GM19193 (cell line): Measurements from ENCODE around the gene BTBD9.

Experiments
- POLR2A ChIP-seq: IDR thresholded peaks from 4 replicates; pipeline ENCODE4 v1.6.1; 2011; ENCODE audit not compliant: insufficient read depth, insufficient read length; ENCODE audit errors: extremely low read depth

The BTBD9 gene

GRCh38 chr6:38271081-38271480, 368.6 kb downstream of the BTBD9 start:
- TF ChIP-seq POLR2A = no peak

- no peak for TF ChIP-seq POLR2A
These were observed 369.4 kb downstream of the BTBD9 start for GRCh38 chr6:38270367-38270766.

GRCh38 chr6:38269461-38270172, 370.1 kb downstream of the BTBD9 start:
- no peak for TF ChIP-seq POLR2A

- TF ChIP-seq POLR2A = no peak
These were observed 371.4 kb downstream of the BTBD9 start for GRCh38 chr6:38268342-38268741.

- TF ChIP-seq POLR2A = no peak
These were observed 372.8 kb downstream of the BTBD9 start for GRCh38 chr6:38266921-38267354.

GRCh38 chr6:38264605-38265004, 375.1 kb downstream of the BTBD9 start:
- TF ChIP-seq POLR2A = no peak

GRCh38 chr6:38262609-38263008, 377.1 kb downstream of the BTBD9 start:
- no peak for TF ChIP-seq POLR2A

- no peak for TF ChIP-seq POLR2A
These were observed 377.7 kb downstream of the BTBD9 start for GRCh38 chr6:38262026-38262425.

GRCh38 chr6:38261626-38262025, 378.1 kb downstream of the BTBD9 start:
- no peak for TF ChIP-seq POLR2A

GRCh38 chr6:38259736-38260135, 380.0 kb downstream of the BTBD9 start:
- no peak for TF ChIP-seq POLR2A

- no peak for TF ChIP-seq POLR2A
These were observed 391.1 kb downstream of the BTBD9 start for GRCh38 chr6:38248500-38249234.

- TF ChIP-seq POLR2A = no peak
These were observed 394.4 kb downstream of the BTBD9 start for GRCh38 chr6:38245295-38245694.

GRCh38 chr6:38244869-38245268, 394.9 kb downstream of the BTBD9 start:
- no peak for TF ChIP-seq POLR2A

- TF ChIP-seq POLR2A = no peak
These were observed 398.4 kb downstream of the BTBD9 start for GRCh38 chr6:38241200-38241871.

- TF ChIP-seq POLR2A = no peak
These were observed 399.8 kb downstream of the BTBD9 start for GRCh38 chr6:38239719-38240451.
